Retinal pigment epithelial cell (primary cell): ENCODE results near the gene TGFBR3L.
"Not testable (repeated sequence)": the region's sequence is repeated elsewhere in the genome, so short reads cannot be mapped to it uniquely, and the experiment has no call there.

Experiments
- DNase-seq: peaks from one replicate; pipeline ENCODE4 v3.0.0-alpha.2; 2010; ENCODE audit warnings: low read depth
- H3K4me3 ChIP-seq: 2 replicates; pipeline ENCODE4 v1.5.1; 2011; ENCODE audit warnings: mild to moderate bottlenecking, low read length, control low read depth, moderate library complexity
- TF ChIP-seq, protein P1 (sequence below): conservative IDR thresholded peaks from 2 replicates; pipeline ENCODE4 v1.5.1; 2011; ENCODE audit warnings: low read depth, low read length, control low read depth, inconsistent platforms

Gene TGFBR3L

GRCh38 chr19:7915250-7916102 is 846 bp downstream of the TGFBR3L start:
- H3K4me3 ChIP-seq: peak overlapping the region; percentile 4
- DNase-seq: no peak
- TF ChIP-seq, protein P1, sequence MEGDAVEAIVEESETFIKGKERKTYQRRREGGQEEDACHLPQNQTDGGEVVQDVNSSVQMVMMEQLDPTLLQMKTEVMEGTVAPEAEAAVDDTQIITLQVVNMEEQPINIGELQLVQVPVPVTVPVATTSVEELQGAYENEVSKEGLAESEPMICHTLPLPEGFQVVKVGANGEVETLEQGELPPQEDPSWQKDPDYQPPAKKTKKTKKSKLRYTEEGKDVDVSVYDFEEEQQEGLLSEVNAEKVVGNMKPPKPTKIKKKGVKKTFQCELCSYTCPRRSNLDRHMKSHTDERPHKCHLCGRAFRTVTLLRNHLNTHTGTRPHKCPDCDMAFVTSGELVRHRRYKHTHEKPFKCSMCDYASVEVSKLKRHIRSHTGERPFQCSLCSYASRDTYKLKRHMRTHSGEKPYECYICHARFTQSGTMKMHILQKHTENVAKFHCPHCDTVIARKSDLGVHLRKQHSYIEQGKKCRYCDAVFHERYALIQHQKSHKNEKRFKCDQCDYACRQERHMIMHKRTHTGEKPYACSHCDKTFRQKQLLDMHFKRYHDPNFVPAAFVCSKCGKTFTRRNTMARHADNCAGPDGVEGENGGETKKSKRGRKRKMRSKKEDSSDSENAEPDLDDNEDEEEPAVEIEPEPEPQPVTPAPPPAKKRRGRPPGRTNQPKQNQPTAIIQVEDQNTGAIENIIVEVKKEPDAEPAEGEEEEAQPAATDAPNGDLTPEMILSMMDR: no peak

- TF ChIP-seq, protein P1: no peak
- no peak for DNase-seq
- peak overlapping the region; percentile 4 for H3K4me3 ChIP-seq
Measured at GRCh38 chr19:7916103-7916954, 1.7 kb downstream of the TGFBR3L start.

GRCh38 chr19:7916955-7917266 is 2.3 kb downstream of the TGFBR3L start:
- DNase-seq: no peak
- H3K4me3 ChIP-seq: peak overlapping the region; percentile 14
- TF ChIP-seq, protein P1: no peak

DNA sequence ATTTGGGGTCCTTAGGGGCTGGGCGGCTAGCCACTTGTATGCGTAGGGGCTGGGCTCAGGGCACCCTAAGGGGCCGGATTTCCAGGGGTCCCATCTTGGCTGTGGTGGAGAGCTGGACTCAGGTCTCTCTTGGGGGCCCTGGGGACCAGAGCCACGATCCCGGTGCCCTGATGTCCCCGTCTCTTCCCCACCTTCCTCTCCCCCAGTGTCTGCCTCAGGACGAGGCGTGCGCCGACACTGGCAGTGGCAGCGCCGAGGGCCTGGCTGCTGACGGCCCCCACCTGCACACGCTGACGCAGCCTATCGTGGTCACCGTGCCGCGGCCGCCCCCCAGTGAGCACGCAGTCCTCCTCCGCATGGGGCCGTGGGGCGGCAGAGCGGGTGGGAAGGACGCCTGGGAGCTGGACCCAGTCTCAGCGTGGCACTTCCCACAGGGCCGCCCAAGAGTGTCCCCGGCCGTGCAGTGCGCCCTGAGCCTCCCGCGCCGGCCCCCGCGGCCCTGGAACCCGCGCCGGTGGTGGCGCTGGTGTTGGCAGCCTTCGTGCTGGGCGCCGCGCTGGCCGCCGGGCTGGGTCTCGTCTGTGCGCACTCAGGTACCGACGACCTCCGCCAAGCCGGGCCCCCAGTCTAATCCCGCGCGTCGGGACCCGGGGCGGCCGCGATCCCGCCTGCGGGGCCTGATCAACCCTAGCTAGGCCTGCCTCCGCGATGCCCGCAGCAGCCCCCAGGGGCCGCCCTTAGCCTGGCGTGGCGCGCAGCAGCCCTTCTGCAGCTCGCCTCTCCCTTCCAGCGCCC is 2.8 kb downstream of the TGFBR3L start:
- peak overlapping the region; percentile 14 for H3K4me3 ChIP-seq
- TF ChIP-seq, protein P1: peak; percentile 64
- DNase-seq: no peak

DNA sequence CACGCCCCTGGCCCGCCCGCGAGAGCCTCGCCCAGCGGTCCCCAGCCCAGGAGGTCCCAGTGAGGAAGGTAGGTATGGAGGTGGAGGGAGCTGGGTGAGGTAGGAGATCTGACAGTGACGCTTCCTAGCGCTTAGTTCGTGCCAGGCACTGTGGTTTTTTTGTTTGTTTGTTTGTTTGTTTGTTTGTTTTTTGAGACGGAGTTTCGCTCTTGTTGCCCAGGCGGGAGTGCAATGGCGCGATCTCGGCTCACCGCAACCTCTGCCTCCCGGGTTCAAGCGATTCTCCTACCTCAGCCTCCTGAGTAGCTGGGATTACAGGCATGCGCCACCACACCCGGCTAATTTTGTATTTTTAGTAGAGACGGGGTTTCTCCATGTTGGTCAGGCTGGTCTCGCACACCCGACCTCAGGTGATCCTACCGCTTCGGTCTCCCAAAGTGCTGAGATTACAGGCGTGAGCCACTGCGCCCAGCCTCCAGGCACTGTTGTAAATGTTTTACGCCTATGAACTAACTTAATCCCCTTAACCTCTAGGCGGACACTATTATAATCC is 3.5 kb downstream of the TGFBR3L start:
- not testable (repeated sequence) for DNase-seq, H3K4me3 ChIP-seq

GRCh38 chr19:7918615-7919421 is 4.2 kb downstream of the TGFBR3L start:
- no peak overlapping the region for H3K4me3 ChIP-seq
- DNase-seq: no peak
- TF ChIP-seq, protein P1: no peak
